ENCODE results near the gene DOCK10.
A peak's percentile ranks its signal among the peaks of the same experiment; 100 is the strongest.
"Not testable (repeated sequence)": the region's sequence is repeated elsewhere in the genome, so short reads cannot be mapped to it uniquely, and the experiment has no call there.

DOCK10 gene

GRCh38 chr2:224941960-224942359 is 100.3 kb downstream of the DOCK10 start:
- no peak for DNase-seq

- no peak for DNase-seq
Measured at GRCh38 chr2:224940618-224941017, 101.7 kb downstream of the DOCK10 start.

- no peak for DNase-seq
Measured at GRCh38 chr2:224938651-224939182, 103.6 kb downstream of the DOCK10 start.

- DNase-seq: no peak
Measured at GRCh38 chr2:224937887-224938286, 104.4 kb downstream of the DOCK10 start.

GRCh38 chr2:224934526-224935188 is 107.6 kb downstream of the DOCK10 start:
- no peak for DNase-seq

- no peak for DNase-seq
Measured at GRCh38 chr2:224933431-224933830, 108.8 kb downstream of the DOCK10 start.

GRCh38 chr2:224932522-224932921 is 109.7 kb downstream of the DOCK10 start:
- DNase-seq: no peak

- no peak for DNase-seq
Measured at GRCh38 chr2:224931956-224932355, 110.3 kb downstream of the DOCK10 start.

- DNase-seq: no peak
Measured at GRCh38 chr2:224930990-224931389, 111.3 kb downstream of the DOCK10 start.

GRCh38 chr2:224930124-224930523 is 112.1 kb downstream of the DOCK10 start:
- DNase-seq: peak; percentile 36

- DNase-seq: no peak
Measured at GRCh38 chr2:224929512-224929911, 112.8 kb downstream of the DOCK10 start.

GRCh38 chr2:224927646-224928173 is 114.6 kb downstream of the DOCK10 start:
- DNase-seq: peak; percentile 58

GRCh38 chr2:224927011-224927410 is 115.3 kb downstream of the DOCK10 start:
- no peak for DNase-seq

- DNase-seq: no peak
Measured at GRCh38 chr2:224925810-224926100, 116.5 kb downstream of the DOCK10 start.

- no peak for DNase-seq
Measured at GRCh38 chr2:224925061-224925809, 117.0 kb downstream of the DOCK10 start.

- no peak for DNase-seq
Measured at GRCh38 chr2:224924631-224925030, 117.6 kb downstream of the DOCK10 start.

- no peak for DNase-seq
Measured at GRCh38 chr2:224922142-224922727, 120.0 kb downstream of the DOCK10 start.

- DNase-seq: no peak
Measured at GRCh38 chr2:224919472-224920110, 122.7 kb downstream of the DOCK10 start.

GRCh38 chr2:224918626-224919471 is 123.4 kb downstream of the DOCK10 start:
- no peak for DNase-seq

- DNase-seq: not testable (repeated sequence)
Measured at GRCh38 chr2:224917246-224917645, 125.0 kb downstream of the DOCK10 start.

- no peak for DNase-seq
Measured at GRCh38 chr2:224915136-224915535, 127.1 kb downstream of the DOCK10 start.

GRCh38 chr2:224910574-224910925 is 131.7 kb downstream of the DOCK10 start:
- DNase-seq: no peak

Measured in effector CD4-positive, alpha-beta T cell (primary cell).